DND-41 (cell line): Measurements from ENCODE around the gene CRBN.
A peak's percentile ranks its signal among the peaks of the same experiment; 100 is the strongest.

ENCODE experiments used
- ATAC-seq: fragments of 200-7000 bp; cut with Tn5 transposase; 3 replicates; pipeline ENCODE4 v1.9.1; 2021; ENCODE audit warnings: low read depth; ENCODE audit not compliant: insufficient read depth
- DNase-seq: peaks from one replicate; pipeline ENCODE4 v3.0.0-alpha.2; 2020
- H2AFZ ChIP-seq: 2 replicates; pipeline ENCODE4 v1.6.0; 2012; ENCODE audit warnings: low read depth, low read length
- H3K27ac ChIP-seq: 2 replicates; pipeline ENCODE4 v1.5.1; 2012; ENCODE audit warnings: low read length, inconsistent platforms
- H3K27me3 ChIP-seq: fragments of 200-600 bp; sonication (generic); 2 replicates; pipeline ENCODE4 v1.6.0; 2012; ENCODE audit warnings: low read length, mild to moderate bottlenecking, inconsistent platforms; ENCODE audit not compliant: insufficient read depth, poor library complexity
- H3K36me3 ChIP-seq: 2 replicates; pipeline ENCODE4 v1.5.1; 2012; ENCODE audit warnings: low read length, inconsistent platforms; ENCODE audit not compliant: insufficient read depth
- H3K4me1 ChIP-seq: 2 replicates; pipeline ENCODE4 v1.5.1; 2012; ENCODE audit warnings: mild to moderate bottlenecking, low read length; ENCODE audit not compliant: insufficient read depth
- H3K4me2 ChIP-seq: 2 replicates; pipeline ENCODE4 v1.6.0; 2012; ENCODE audit warnings: mild to moderate bottlenecking, moderate library complexity, low read length, inconsistent platforms; ENCODE audit not compliant: insufficient read depth
- H3K4me3 ChIP-seq, 2 experiments: fragments of 200-600 bp in 1 of 2; shearing (Covaris generic) in 1 of 2; 2 replicates each; pipeline ENCODE4 v1.5.1; 2012 to 2016; ENCODE audit warnings: inconsistent platforms in 2 of 2, low read length in 2 of 2, mild to moderate bottlenecking in 2 of 2, low read depth in 1 of 2, moderate library complexity in 1 of 2
- H3K79me2 ChIP-seq: 2 replicates; pipeline ENCODE4 v1.6.0; 2012; ENCODE audit warnings: low read length, inconsistent platforms; ENCODE audit not compliant: insufficient read depth
- H3K9ac ChIP-seq: 2 replicates; pipeline ENCODE4 v1.6.0; 2012; ENCODE audit warnings: low read depth, mild to moderate bottlenecking, inconsistent platforms, low read length, moderate library complexity
- H3K9me3 ChIP-seq: 2 replicates; pipeline ENCODE4 v1.5.1; 2012; ENCODE audit warnings: low read length, moderate library complexity, mild to moderate bottlenecking, inconsistent platforms; ENCODE audit not compliant: insufficient read depth, severe bottlenecking
- H4K20me1 ChIP-seq: 2 replicates; pipeline ENCODE4 v1.6.0; 2012; ENCODE audit warnings: low read length; ENCODE audit not compliant: insufficient read depth
- CTCF ChIP-seq: IDR thresholded peaks from 2 replicates; pipeline ENCODE4 v1.5.1; 2012; ENCODE audit warnings: borderline replicate concordance, low read length, moderate library complexity, mild to moderate bottlenecking; ENCODE audit not compliant: poor library complexity, severe bottlenecking; ENCODE audit errors: extremely low read depth
- EZH2 ChIP-seq: IDR thresholded peaks from 3 replicates; pipeline ENCODE4 v1.6.1; 2012; ENCODE audit warnings: borderline replicate concordance, low read depth, mild to moderate bottlenecking, moderate library complexity, low read length, inconsistent platforms; ENCODE audit not compliant: severe bottlenecking

CRBN gene

DNA sequence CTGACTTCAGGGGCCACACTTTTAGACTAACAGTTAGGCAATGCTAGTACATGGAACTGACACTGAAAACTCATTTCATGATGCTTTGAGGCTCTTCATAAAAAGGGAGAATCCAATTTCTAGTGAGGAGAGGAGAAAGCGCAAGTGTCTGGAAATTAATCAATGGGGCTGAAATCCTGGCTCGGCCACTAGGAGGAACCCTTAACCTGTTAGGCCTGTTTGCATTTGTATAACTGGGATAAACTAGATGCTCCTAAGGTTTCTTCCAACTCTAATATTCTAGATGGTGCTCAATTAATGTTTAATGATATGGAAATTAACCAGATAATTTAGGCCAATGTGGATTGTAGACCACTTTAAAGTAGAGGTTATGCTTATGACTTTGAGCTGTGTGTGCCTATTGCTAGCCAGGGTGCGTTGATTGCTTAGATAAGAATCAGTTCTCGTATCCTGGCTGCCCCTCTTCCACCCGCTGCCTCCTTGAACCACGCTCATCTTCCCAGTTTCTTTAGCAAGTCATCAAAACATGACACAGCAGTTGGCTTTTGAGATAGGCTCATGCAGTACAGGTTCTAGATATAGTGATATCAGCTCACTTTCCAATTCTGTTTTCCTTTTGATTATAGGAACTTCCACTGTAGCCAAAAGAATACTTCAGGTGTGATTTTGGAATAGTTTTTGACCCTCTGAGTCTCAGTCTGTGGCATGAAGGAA lies 16.8 kb upstream of the CRBN start:
- Histone ChIP-seq H3K27ac (no peak overlapping the region), H3K79me2 (no peaks in the 10 kb centered on the region), H3K4me3 (no peak overlapping the region), H3K9me3 (no peaks in the 10 kb centered on the region), H3K36me3 (no peaks in the 10 kb centered on the region), H2AFZ (no peak overlapping the region), H3K27me3 (no peaks in the 10 kb centered on the region), H3K4me2 (no peak overlapping the region), H4K20me1 (no peaks in the 10 kb centered on the region), H3K4me1 (peaks cover 15% of the 10 kb centered on the region), H3K9ac (no peak overlapping the region)
- peak; percentile 59 for TF ChIP-seq CTCF
- no peak for TF ChIP-seq EZH2
- DNase-seq, result peak; percentile 14
- no peak for ATAC-seq

DNA sequence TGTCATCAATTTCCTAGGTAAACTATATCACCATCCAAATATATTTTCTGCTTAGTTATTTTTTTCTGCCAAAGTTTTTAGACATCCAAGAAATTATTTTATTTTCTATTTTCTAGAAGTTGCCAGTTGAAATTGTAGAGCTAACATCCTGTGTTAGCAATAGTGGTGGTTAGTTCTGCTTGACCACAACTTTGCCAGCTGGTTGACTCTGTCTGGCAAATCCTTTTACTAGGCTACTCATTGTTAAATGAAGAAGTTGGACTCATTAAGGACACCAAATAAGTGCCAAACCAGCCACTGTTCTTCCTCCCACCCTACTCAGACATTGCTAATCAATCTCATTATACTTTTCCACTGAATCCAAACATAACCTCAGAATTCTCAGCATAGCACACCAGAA lies 15.4 kb upstream of the CRBN start:
- no peak overlapping the region for H2AFZ ChIP-seq
- no peak overlapping the region for H3K4me2 ChIP-seq
- H3K27ac ChIP-seq, result no peak overlapping the region
- H3K36me3 ChIP-seq, result no peaks in the 10 kb centered on the region
- peaks cover 16% of the 10 kb centered on the region for H3K4me1 ChIP-seq
- no peaks in the 10 kb centered on the region for H3K79me2 ChIP-seq
- no peak overlapping the region for H3K4me3 ChIP-seq
- DNase-seq (no peak), ATAC-seq (no peak)
- H3K27me3 ChIP-seq, result no peaks in the 10 kb centered on the region
- TF ChIP-seq CTCF (no peak), EZH2 (no peak)
- H4K20me1 ChIP-seq, result no peaks in the 10 kb centered on the region
- no peak overlapping the region for H3K9ac ChIP-seq
- no peaks in the 10 kb centered on the region for H3K9me3 ChIP-seq

- TF ChIP-seq CTCF (no peak), EZH2 (no peak)
- no peaks in the 10 kb centered on the region for H4K20me1 ChIP-seq
- H3K4me2 ChIP-seq, result peak overlapping the region; percentile 26
- ATAC-seq (peak; percentile 19; the same call in 1 of the 3 replicates), DNase-seq (no peak)
- H3K27ac ChIP-seq, result no peak overlapping the region
- H3K27me3 ChIP-seq, result no peaks in the 10 kb centered on the region
- H3K4me3 ChIP-seq, result no peak overlapping the region
- peak overlapping the region; percentile 38 for H2AFZ ChIP-seq
- no peaks in the 10 kb centered on the region for H3K9me3 ChIP-seq
- peaks cover 16% of the 10 kb centered on the region for H3K4me1 ChIP-seq
- H3K9ac ChIP-seq, result no peak overlapping the region
- H3K36me3 ChIP-seq, result no peaks in the 10 kb centered on the region
- H3K79me2 ChIP-seq, result no peaks in the 10 kb centered on the region
Observed at GRCh38 chr3:3192286-3192675, 12.8 kb upstream of the CRBN start.
